Measurements from ENCODE around the gene NINL.
"Not testable (repeated sequence)": the region's sequence is repeated elsewhere in the genome, so short reads cannot be mapped to it uniquely, and the experiment has no call there.

The NINL gene

GRCh38 chr20:25592135-25592852 lies 7.0 kb upstream of the NINL start:
- no peak for DNase-seq

GRCh38 chr20:25590778-25591177 lies 5.4 kb upstream of the NINL start:
- not testable (repeated sequence) for DNase-seq

- DNase-seq, result no peak
Measured at GRCh38 chr20:25588491-25588890, 3.2 kb upstream of the NINL start.

GRCh38 chr20:25587536-25587935 lies 2.2 kb upstream of the NINL start:
- no peak for DNase-seq

- no peak for DNase-seq
Measured at GRCh38 chr20:25586877-25587276, 1.5 kb upstream of the NINL start.

GRCh38 chr20:25583607-25584006 lies 1.7 kb downstream of the NINL start:
- not testable (repeated sequence) for DNase-seq

GRCh38 chr20:25580711-25581110 lies 4.6 kb downstream of the NINL start:
- no peak for DNase-seq

GRCh38 chr20:25579081-25579770 lies 6.1 kb downstream of the NINL start:
- no peak for DNase-seq

GRCh38 chr20:25576783-25577530 lies 8.4 kb downstream of the NINL start:
- no peak for DNase-seq

- no peak for DNase-seq
Measured at GRCh38 chr20:25574411-25574810, 10.9 kb downstream of the NINL start.

- no peak for DNase-seq
Measured at GRCh38 chr20:25573288-25574251, 11.8 kb downstream of the NINL start.

- DNase-seq, result no peak
Measured at GRCh38 chr20:25571817-25572216, 13.5 kb downstream of the NINL start.

- DNase-seq, result no peak
Measured at GRCh38 chr20:25571240-25571639, 14.1 kb downstream of the NINL start.

- DNase-seq, result no peak
Measured at GRCh38 chr20:25570148-25570530, 15.2 kb downstream of the NINL start.

- no peak for DNase-seq
Measured at GRCh38 chr20:25567286-25567685, 18.0 kb downstream of the NINL start.

- DNase-seq, result no peak
Measured at GRCh38 chr20:25566821-25567220, 18.5 kb downstream of the NINL start.

- no peak for DNase-seq
Measured at GRCh38 chr20:25565578-25566157, 19.7 kb downstream of the NINL start.

- DNase-seq, result no peak
Measured at GRCh38 chr20:25563876-25564275, 21.5 kb downstream of the NINL start.

- DNase-seq, result no peak
Measured at GRCh38 chr20:25563362-25563761, 22.0 kb downstream of the NINL start.

GRCh38 chr20:25561771-25562170 lies 23.6 kb downstream of the NINL start:
- not testable (repeated sequence) for DNase-seq

GRCh38 chr20:25553819-25554296 lies 31.5 kb downstream of the NINL start:
- no peak for DNase-seq

- no peak for DNase-seq
Measured at GRCh38 chr20:25552977-25553376, 32.4 kb downstream of the NINL start.

Data from stimulated activated CD4-positive, alpha-beta T cell treated with anti-CD3 and anti-CD28 coated beads, Interleukin-15, amount 100 ng/mL, for 24 hours (primary cell).